NCI-H1417 (cell line): ENCODE data around the gene SLC36A4.
"Not testable (repeated sequence)": the region's sequence is repeated elsewhere in the genome, so short reads cannot be mapped to it uniquely, and the experiment has no call there.

Experiments
- DNase-seq, 3 experiments: peaks; one replicate each; lab custom pipeline; 2025; lab: John Stamatoyannopoulos, UW

SLC36A4 gene

GRCh38 chr11:93194673-93195291 is 3.0 kb downstream of the SLC36A4 start:
- DNase-seq: no peak

- no peak for DNase-seq
Observed at GRCh38 chr11:93193731-93194130, 4.1 kb downstream of the SLC36A4 start.

GRCh38 chr11:93192163-93192562 is 5.6 kb downstream of the SLC36A4 start:
- DNase-seq: no peak

- DNase-seq: no peak
Observed at GRCh38 chr11:93189462-93189861, 8.3 kb downstream of the SLC36A4 start.

GRCh38 chr11:93188726-93189125 is 9.1 kb downstream of the SLC36A4 start:
- no peak for DNase-seq

GRCh38 chr11:93187290-93187689 is 10.5 kb downstream of the SLC36A4 start:
- DNase-seq: no peak

GRCh38 chr11:93177891-93178290 is 19.9 kb downstream of the SLC36A4 start:
- not testable (repeated sequence) for DNase-seq

GRCh38 chr11:93169950-93170561 is 27.7 kb downstream of the SLC36A4 start:
- DNase-seq: peak in 2 of 3 experiments; percentile 35 to 64

- no peak for DNase-seq
Observed at GRCh38 chr11:93169143-93169542, 28.6 kb downstream of the SLC36A4 start.

GRCh38 chr11:93166862-93167261 is 30.9 kb downstream of the SLC36A4 start:
- DNase-seq: no peak

- peak in 2 of 3 experiments; percentile 12 to 26 for DNase-seq
Observed at GRCh38 chr11:93166194-93166593, 31.6 kb downstream of the SLC36A4 start.

GRCh38 chr11:93160808-93161207 is 37.0 kb downstream of the SLC36A4 start:
- DNase-seq: no peak

- no peak for DNase-seq
Observed at GRCh38 chr11:93160156-93160555, 37.6 kb downstream of the SLC36A4 start.

GRCh38 chr11:93159721-93160120 is 38.1 kb downstream of the SLC36A4 start:
- DNase-seq: no peak

GRCh38 chr11:93155738-93156137 is 42.1 kb downstream of the SLC36A4 start:
- no peak for DNase-seq

GRCh38 chr11:93145390-93145915 is 52.3 kb downstream of the SLC36A4 start:
- no peak for DNase-seq

GRCh38 chr11:93143800-93144199 is 54.0 kb downstream of the SLC36A4 start:
- peak in 1 of 3 experiments; percentile 34 for DNase-seq

GRCh38 chr11:93143186-93143585 is 54.6 kb downstream of the SLC36A4 start:
- no peak for DNase-seq

GRCh38 chr11:93133488-93134109 is 64.2 kb downstream of the SLC36A4 start:
- peak in 1 of 3 experiments; percentile 37 for DNase-seq

- no peak for DNase-seq
Observed at GRCh38 chr11:93132836-93133235, 65.0 kb downstream of the SLC36A4 start.

- DNase-seq: peak; percentile 65 to 88 (median 81)
Observed at GRCh38 chr11:93131709-93132108, 66.1 kb downstream of the SLC36A4 start.

GRCh38 chr11:93128574-93128973 is 69.2 kb downstream of the SLC36A4 start:
- peak in 1 of 3 experiments; percentile 19 for DNase-seq

- no peak for DNase-seq
Observed at GRCh38 chr11:93123351-93123898, 74.4 kb downstream of the SLC36A4 start.
